Astrocyte (in vitro differentiated cells and primary cell): ENCODE data around the gene NPW.

Experiments used
- EZH2 ChIP-seq: IDR thresholded peaks from 2 replicates; pipeline ENCODE4 v1.6.1; 2012; ENCODE audit warnings: mild to moderate bottlenecking, low read length, inconsistent platforms; ENCODE audit not compliant: insufficient read depth
- TF ChIP-seq, protein P1 (sequence below): IDR thresholded peaks from 2 replicates; pipeline ENCODE4 v1.5.1; 2011; ENCODE audit warnings: low read depth, mild to moderate bottlenecking, inconsistent platforms, low read length, moderate library complexity; ENCODE audit not compliant: insufficient read depth

DNA sequence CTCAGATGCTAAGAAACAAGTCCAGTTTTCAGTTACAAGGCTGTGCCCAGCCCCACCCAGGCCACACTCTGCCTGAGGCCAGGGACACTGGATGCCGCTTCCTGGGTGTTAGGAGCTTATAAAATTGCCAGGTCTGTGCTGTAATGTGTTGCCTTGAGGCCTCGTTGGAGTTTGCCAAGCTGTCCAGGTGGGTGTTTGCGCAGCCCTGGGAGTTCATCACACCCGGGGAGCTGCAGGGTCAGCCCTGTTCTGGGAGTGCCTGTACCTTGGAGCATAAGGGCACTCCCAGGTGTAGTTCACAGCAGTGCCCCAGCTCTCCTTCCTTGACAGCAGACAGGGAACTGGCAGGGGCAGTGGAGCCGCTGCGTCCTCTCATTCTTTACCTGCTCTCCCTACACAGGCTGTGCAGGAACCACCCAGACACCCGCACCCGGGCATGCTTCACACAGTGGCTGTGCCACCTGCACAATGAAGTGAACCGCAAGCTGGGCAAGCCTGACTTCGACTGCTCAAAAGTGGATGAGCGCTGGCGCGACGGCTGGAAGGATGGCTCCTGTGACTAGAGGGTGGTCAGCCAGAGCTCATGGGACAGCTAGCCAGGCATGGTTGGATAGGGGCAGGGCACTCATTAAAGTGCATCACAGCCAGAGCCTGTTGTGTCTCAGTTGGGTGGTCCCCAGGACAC is 34.0 kb upstream of the NPW start:
- TF ChIP-seq, protein P1, sequence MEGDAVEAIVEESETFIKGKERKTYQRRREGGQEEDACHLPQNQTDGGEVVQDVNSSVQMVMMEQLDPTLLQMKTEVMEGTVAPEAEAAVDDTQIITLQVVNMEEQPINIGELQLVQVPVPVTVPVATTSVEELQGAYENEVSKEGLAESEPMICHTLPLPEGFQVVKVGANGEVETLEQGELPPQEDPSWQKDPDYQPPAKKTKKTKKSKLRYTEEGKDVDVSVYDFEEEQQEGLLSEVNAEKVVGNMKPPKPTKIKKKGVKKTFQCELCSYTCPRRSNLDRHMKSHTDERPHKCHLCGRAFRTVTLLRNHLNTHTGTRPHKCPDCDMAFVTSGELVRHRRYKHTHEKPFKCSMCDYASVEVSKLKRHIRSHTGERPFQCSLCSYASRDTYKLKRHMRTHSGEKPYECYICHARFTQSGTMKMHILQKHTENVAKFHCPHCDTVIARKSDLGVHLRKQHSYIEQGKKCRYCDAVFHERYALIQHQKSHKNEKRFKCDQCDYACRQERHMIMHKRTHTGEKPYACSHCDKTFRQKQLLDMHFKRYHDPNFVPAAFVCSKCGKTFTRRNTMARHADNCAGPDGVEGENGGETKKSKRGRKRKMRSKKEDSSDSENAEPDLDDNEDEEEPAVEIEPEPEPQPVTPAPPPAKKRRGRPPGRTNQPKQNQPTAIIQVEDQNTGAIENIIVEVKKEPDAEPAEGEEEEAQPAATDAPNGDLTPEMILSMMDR, result no peak
- TF ChIP-seq EZH2, result no peak
